Activated naive CD8-positive, alpha-beta T cell treated with anti-CD3 and anti-CD28 coated beads, Interleukin-2, amount 10 ng/mL, durations not matched to agents 7 days and 5 days (primary cell): ENCODE measurements around the gene CTBP2. TPM values are rescaled to one million over a fixed set of nuclear protein-coding genes. Genes with fewer than 3 reads are reported as not detected.
"Not testable (repeated sequence)": the region's sequence is repeated elsewhere in the genome, so short reads cannot be mapped to it uniquely, and the experiment has no call there.

Source experiments
- ATAC-seq: fragments of 150-1000 bp; cut with Tn5 transposase; one replicate; pipeline ENCODE4 v1.10.0; 2021; ENCODE audit warnings: low read depth, moderate library complexity
- POLR2A ChIA-PET: fragments of 350-600 bp; sonication (Branson Sonifier 250); formaldehyde crosslinking; loops from one replicate; lab custom pipeline; 2021; ENCODE audit warnings: antibody characterized with exemption; lab: Charles Lee
- DNase-seq: peaks from one replicate; pipeline ENCODE4 v3.0.0; 2021
- H3K27ac Mint-ChIP-seq: one replicate; pipeline ENCODE4 v1.8.0; 2022; ENCODE audit warnings: mild to moderate bottlenecking, mixed read lengths
- H3K27me3 Mint-ChIP-seq: one replicate; pipeline ENCODE4 v1.8.0; 2022; ENCODE audit warnings: mild to moderate bottlenecking, moderate library complexity, mixed read lengths
- H3K36me3 Mint-ChIP-seq: one replicate; pipeline ENCODE4 v1.8.0; 2021; ENCODE audit warnings: mild to moderate bottlenecking, mixed read lengths
- H3K4me1 Mint-ChIP-seq: one replicate; pipeline ENCODE4 v1.8.0; 2021; ENCODE audit warnings: mixed read lengths
- H3K4me3 Mint-ChIP-seq: one replicate; pipeline ENCODE4 v1.8.0; 2022; ENCODE audit warnings: mild to moderate bottlenecking, moderate library complexity, mixed read lengths
- H3K9me3 Mint-ChIP-seq: one replicate; pipeline ENCODE4 v1.8.0; 2021; ENCODE audit warnings: mixed read lengths
- total RNA-seq, 2 experiments: library from RNA; stranded (reverse); gene quantifications; one replicate each; pipeline ENCODE4 v1.2.3, GENCODE V29; 2021

The CTBP2 gene
- total RNA-seq, 2 experiments from 2014 or later = 0.94 to 1.6 TPM

- Mint-ChIP-seq H3K27me3 (peaks cover 7% of the 10 kb centered on the region), H3K36me3 (no peaks in the 10 kb centered on the region), H3K9me3 (peaks cover 2% of the 10 kb centered on the region), H3K27ac (no peak overlapping the region), H3K4me3 (no peak overlapping the region), H3K4me1 (no peaks in the 10 kb centered on the region)
- POLR2A ChIA-PET = no interaction called here
- no peak for DNase-seq
- ATAC-seq = no peak
These were observed 11.3 kb upstream of the CTBP2 start for GRCh38 chr10:125171402-125172306.

- Mint-ChIP-seq H3K27ac (no peak overlapping the region), H3K27me3 (peaks cover 5% of the 10 kb centered on the region), H3K4me3 (no peak overlapping the region), H3K36me3 (no peaks in the 10 kb centered on the region), H3K9me3 (peaks cover 2% of the 10 kb centered on the region), H3K4me1 (no peaks in the 10 kb centered on the region)
- no peak for ATAC-seq
- POLR2A ChIA-PET = no interaction called here
- no peak for DNase-seq
These were observed 9.6 kb upstream of the CTBP2 start for GRCh38 chr10:125169915-125170314.

GRCh38 chr10:125169279-125169678, 8.9 kb upstream of the CTBP2 start:
- ATAC-seq (no peak), DNase-seq (no peak)
- peaks cover 6% of the 10 kb centered on the region for H3K27me3 Mint-ChIP-seq
- no peak overlapping the region for H3K27ac Mint-ChIP-seq
- POLR2A ChIA-PET = no interaction called here
- no peaks in the 10 kb centered on the region for H3K36me3 Mint-ChIP-seq
- peaks cover 1% of the 10 kb centered on the region for H3K9me3 Mint-ChIP-seq
- H3K4me3 Mint-ChIP-seq = no peak overlapping the region
- H3K4me1 Mint-ChIP-seq = no peaks in the 10 kb centered on the region

- POLR2A ChIA-PET = no interaction called here
- H3K4me1 Mint-ChIP-seq = no peaks in the 10 kb centered on the region
- H3K36me3 Mint-ChIP-seq = no peaks in the 10 kb centered on the region
- ATAC-seq (no peak), DNase-seq (no peak)
- peaks cover 19% of the 10 kb centered on the region for H3K27me3 Mint-ChIP-seq
- no peak overlapping the region for H3K27ac Mint-ChIP-seq
- H3K9me3 Mint-ChIP-seq = no peaks in the 10 kb centered on the region
- no peak overlapping the region for H3K4me3 Mint-ChIP-seq
These were observed 6.3 kb upstream of the CTBP2 start for GRCh38 chr10:125166658-125167057.

GRCh38 chr10:125165584-125166573, 5.5 kb upstream of the CTBP2 start:
- H3K27ac Mint-ChIP-seq = no peak overlapping the region
- H3K36me3 Mint-ChIP-seq = no peaks in the 10 kb centered on the region
- no peaks in the 10 kb centered on the region for H3K9me3 Mint-ChIP-seq
- POLR2A ChIA-PET = no interaction called here
- DNase-seq = no peak
- H3K4me1 Mint-ChIP-seq = no peaks in the 10 kb centered on the region
- no peak overlapping the region for H3K4me3 Mint-ChIP-seq
- H3K27me3 Mint-ChIP-seq = peaks cover 20% of the 10 kb centered on the region
- ATAC-seq = no peak

- Mint-ChIP-seq H3K27ac (no peak overlapping the region), H3K27me3 (peaks cover 22% of the 10 kb centered on the region), H3K4me3 (no peak overlapping the region), H3K9me3 (no peaks in the 10 kb centered on the region), H3K36me3 (no peaks in the 10 kb centered on the region), H3K4me1 (no peaks in the 10 kb centered on the region)
- ATAC-seq (no peak), DNase-seq (no peak)
- POLR2A ChIA-PET = interaction anchor here (0.7 kb wide), 1 partner anchor 14 kb away, joined by 3 read pairs; no protein-coding TSS in a partner anchor
These were observed 4.1 kb upstream of the CTBP2 start for GRCh38 chr10:125164421-125164820.

GRCh38 chr10:125163803-125164202, 3.4 kb upstream of the CTBP2 start:
- DNase-seq = no peak
- peaks cover 22% of the 10 kb centered on the region for H3K27me3 Mint-ChIP-seq
- ATAC-seq = no peak
- no peaks in the 10 kb centered on the region for H3K4me1 Mint-ChIP-seq
- no peaks in the 10 kb centered on the region for H3K9me3 Mint-ChIP-seq
- no peak overlapping the region for H3K27ac Mint-ChIP-seq
- no peaks in the 10 kb centered on the region for H3K36me3 Mint-ChIP-seq
- POLR2A ChIA-PET = interaction anchor here (0.7 kb wide), 1 partner anchor 14 kb away, joined by 3 read pairs; no protein-coding TSS in a partner anchor
- no peak overlapping the region for H3K4me3 Mint-ChIP-seq

- ATAC-seq, H3K9me3 Mint-ChIP-seq, H3K4me1 Mint-ChIP-seq, H3K4me3 Mint-ChIP-seq, POLR2A ChIA-PET, DNase-seq, H3K36me3 Mint-ChIP-seq, H3K27ac Mint-ChIP-seq: not testable (repeated sequence)
- peaks cover 24% of the 10 kb centered on the region for H3K27me3 Mint-ChIP-seq
These were observed 2.9 kb upstream of the CTBP2 start for GRCh38 chr10:125163312-125163711.

GRCh38 chr10:125162120-125162931, 2.0 kb upstream of the CTBP2 start:
- POLR2A ChIA-PET = no interaction called here
- no peak for ATAC-seq
- no peak overlapping the region for H3K4me3 Mint-ChIP-seq
- H3K27me3 Mint-ChIP-seq = peaks cover 31% of the 10 kb centered on the region
- no peaks in the 10 kb centered on the region for H3K9me3 Mint-ChIP-seq
- H3K27ac Mint-ChIP-seq = no peak overlapping the region
- H3K36me3 Mint-ChIP-seq = no peaks in the 10 kb centered on the region
- no peak for DNase-seq
- peaks cover 5% of the 10 kb centered on the region for H3K4me1 Mint-ChIP-seq

GRCh38 chr10:125161707-125162119, 1.4 kb upstream of the CTBP2 start:
- Mint-ChIP-seq H3K9me3 (no peaks in the 10 kb centered on the region), H3K4me1 (peaks cover 5% of the 10 kb centered on the region), H3K27me3 (peaks cover 37% of the 10 kb centered on the region), H3K27ac (no peak overlapping the region), H3K36me3 (no peaks in the 10 kb centered on the region), H3K4me3 (peak overlapping the region; percentile 19)
- POLR2A ChIA-PET = no interaction called here
- DNase-seq (no peak), ATAC-seq (no peak)

GRCh38 chr10:125160856-125161706, 718 bp upstream of the CTBP2 start:
- no peaks in the 10 kb centered on the region for H3K36me3 Mint-ChIP-seq
- peak; percentile 43 for DNase-seq
- no peaks in the 10 kb centered on the region for H3K9me3 Mint-ChIP-seq
- POLR2A ChIA-PET = no interaction called here
- H3K27ac Mint-ChIP-seq = no peak overlapping the region
- peak; percentile 28 for ATAC-seq
- H3K4me1 Mint-ChIP-seq = peaks cover 5% of the 10 kb centered on the region
- H3K4me3 Mint-ChIP-seq = peak overlapping the region; percentile 35
- H3K27me3 Mint-ChIP-seq = peaks cover 44% of the 10 kb centered on the region

GRCh38 chr10:125159486-125159931, 854 bp downstream of the CTBP2 start:
- no peaks in the 10 kb centered on the region for H3K36me3 Mint-ChIP-seq
- DNase-seq (peak; percentile 37), ATAC-seq (peak; percentile 29)
- H3K4me3 Mint-ChIP-seq = no peak overlapping the region
- POLR2A ChIA-PET = no interaction called here
- H3K27ac Mint-ChIP-seq = no peak overlapping the region
- peaks cover 59% of the 10 kb centered on the region for H3K27me3 Mint-ChIP-seq
- no peaks in the 10 kb centered on the region for H3K9me3 Mint-ChIP-seq
- H3K4me1 Mint-ChIP-seq = peaks cover 5% of the 10 kb centered on the region
